Measurements from ENCODE around the gene ATXN7L1. TPM values are rescaled to one million over a fixed set of nuclear protein-coding genes. Genes with fewer than 3 reads are reported as not detected.

Gene ATXN7L1
- total and polyA plus RNA-seq, 2 of the 4 experiments (the other 2 are of a cell fraction), result 3.5 to 4.3 TPM

GRCh38 chr7:105721571-105722104, 154.8 kb downstream of the ATXN7L1 start:
- Histone ChIP-seq H3K9me1 (ENCODE audit: insufficient read depth, low read length) (0 out of 2 replicates have a peak, but pooled peaks cover 4% of the 10 kb centered on the region), H2BK5ac (ENCODE audit: low read depth, low read length, poor library complexity, severe bottlenecking) (no peak overlapping the region), H3K4ac (ENCODE audit: low read depth, low read length) (no peak overlapping the region), H3K27me3 (ENCODE audit: control insufficient read depth, insufficient read depth, low read length) (no peaks in the 10 kb centered on the region), H3K9ac (ENCODE audit: low read depth, low read length) (no peak overlapping the region), H3K18ac (ENCODE audit: low read depth, low read length) (no peak overlapping the region), H4K91ac (ENCODE audit: insufficient read depth, low read depth, low read length) (no peak overlapping the region), H2AFZ (replicated peaks; ENCODE audit: low read length, poor library complexity) (no peak overlapping the region), H3K4me1 (ENCODE audit: control insufficient read depth, insufficient read depth, low read length) (peaks cover 2% of the 10 kb centered on the region; the same call in 1 of the 2 replicates), H4K8ac (ENCODE audit: low read depth in 2 of 2, low read length in 2 of 2) (no peak overlapping the region), H3K79me1 (ENCODE audit: low read depth in 1 of 2, low read length in 2 of 2) (no peaks in the 10 kb centered on the region; a peak in 1 of 4 replicates), H4K20me1 (ENCODE audit: insufficient read depth, low read length) (no peaks in the 10 kb centered on the region), H3K4me2 (ENCODE audit: low read depth, low read length) (no peak overlapping the region), H3K9me3 (ENCODE audit: control insufficient read depth, insufficient read depth, low read length) (no peaks in the 10 kb centered on the region), H4K5ac (ENCODE audit: low read depth, low read length) (no peak overlapping the region), H2BK120ac (ENCODE audit: low read depth, low read length) (no peak overlapping the region), H2BK15ac (ENCODE audit: low read depth, low read length) (no peak overlapping the region), H2BK20ac (ENCODE audit: low read depth, low read length) (no peak overlapping the region), H3K23ac (ENCODE audit: low read depth, low read length) (no peak overlapping the region), H2AK9ac (replicated peaks; ENCODE audit: low read depth, low read length, poor library complexity) (no peak overlapping the region), H2AK5ac (ENCODE audit: low read depth, low read length) (no peak overlapping the region), H3K56ac (ENCODE audit: extremely low read depth, insufficient read depth, low read length) (no peak overlapping the region), H3K14ac (replicated peaks; ENCODE audit: low read depth, low read length) (no peak overlapping the region), H3K4me3 (ENCODE audit: insufficient read depth, low read depth, low read length) (no peak overlapping the region), H3K27ac (ENCODE audit: insufficient read depth, low read length) (no peak overlapping the region), H3K36me3 (ENCODE audit: control insufficient read depth, insufficient read depth, low read length) (peaks cover 2% of the 10 kb centered on the region; the same call in 1 of the 2 replicates)
- 83% methylated on average over 4 of the region's 5 CpGs; no CpG with 5 or more reads in 1 of the 2 experiments for whole genome bisulfite sequencing, 2 experiments (ENCODE audit: extremely low coverage in 2 of 2, insufficient read length in 1 of 2)
- intact Hi-C loops (cut with micrococcal nuclease), result no loop called here
- TF ChIP-seq SMC3 (IDR thresholded peaks at IDR 0.05; ENCODE audit: low read depth, low read length) (no peak), MAZ (IDR thresholded peaks at IDR 0.05; ENCODE audit: borderline replicate concordance, low read depth, low read length) (no peak), CTCF (conservative IDR thresholded peaks at IDR 0.05; ENCODE audit: low read depth, low read length) (no peak), RCOR1 (IDR thresholded peaks at IDR 0.05; ENCODE audit: insufficient replicate concordance, low read length) (no peak), CEBPB (IDR thresholded peaks at IDR 0.05; ENCODE audit: low read depth, low read length) (no peak), POLR2A (IDR thresholded peaks at IDR 0.05; ENCODE audit: low read depth, low read length) (no peak), ELK1 (IDR thresholded peaks at IDR 0.05; ENCODE audit: borderline replicate concordance, low read depth, low read length) (no peak), NFE2L2 (IDR thresholded peaks at IDR 0.05; ENCODE audit: low read depth, low read length) (no peak), USF2 (IDR thresholded peaks at IDR 0.05; ENCODE audit: low read depth, low read length) (no peak), BHLHE40 (IDR thresholded peaks at IDR 0.05; ENCODE audit: low read depth, low read length) (no peak), RFX5 (IDR thresholded peaks at IDR 0.05; ENCODE audit: low read depth, low read length) (no peak), MAFK (IDR thresholded peaks at IDR 0.05; ENCODE audit: low read depth, low read length) (no peak), CHD1 (IDR thresholded peaks at IDR 0.05; ENCODE audit: low read depth, low read length) (no peak), RAD21 (IDR thresholded peaks at IDR 0.05; ENCODE audit: low read length) (no peak), FOS (IDR thresholded peaks at IDR 0.05; ENCODE audit: low read depth, low read length) (no peak), MXI1 (IDR thresholded peaks at IDR 0.05; ENCODE audit: borderline replicate concordance, low read depth, low read length) (no peak)
- ATAC-seq (ENCODE audit: low read depth) (no peak), DNase-seq (no peak)
- ChIA-PET CTCF (no interaction called here), POLR2A (ENCODE audit: unreplicated experiment) (no interaction called here)
- in situ Hi-C loops (cut with MboI; ENCODE audit: low sequenced_read_pairs), result no loop called here
- BruUV-seq (replicated peaks), result no TSS peak
- dilution Hi-C loops (cut with HindIII; ENCODE audit: low sequenced_read_pairs, unreplicated experiment), result no loop called here

All from IMR-90 (cell line).